SKM-1 (cell line): Measurements from ENCODE around the gene IFNAR2.

ENCODE experiments used
- DNase-seq: peaks from one replicate; lab custom pipeline; 2025; ENCODE audit not compliant: unreplicated experiment; lab: John Stamatoyannopoulos, UW

Gene IFNAR2

GRCh38 chr21:33229784-33230544, at the start of gene IFNAR2:
Gene IFNAR2, plus strand, starts transcription at chr21:33229938. Its CDS starts 11,985 bp downstream, at chr21:33241923.
- DNase-seq, result peak; percentile 45

DNA sequence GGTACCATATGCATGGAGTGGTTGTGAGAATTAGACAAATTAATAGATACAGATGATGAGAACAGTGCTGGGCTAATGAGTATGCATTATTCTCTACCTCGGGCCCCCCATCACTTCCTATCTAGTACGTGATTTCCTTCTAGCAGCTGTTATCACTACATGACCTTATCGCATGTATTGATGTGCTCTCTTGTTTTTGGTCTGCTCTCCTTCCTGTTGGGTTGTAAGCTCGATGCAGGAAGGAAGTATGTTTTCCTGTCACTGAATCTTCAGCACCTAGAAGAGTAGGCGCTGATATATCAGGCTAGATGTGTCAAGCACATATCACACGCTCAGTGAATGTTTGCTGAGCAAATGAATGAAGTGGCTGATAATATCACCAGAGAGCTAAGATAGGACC, 43.9 kb upstream of the IFNAR2 start:
- DNase-seq, result no peak

- DNase-seq, result no peak
Measured at GRCh38 chr21:33187276-33187675, 42.5 kb upstream of the IFNAR2 start.

DNA sequence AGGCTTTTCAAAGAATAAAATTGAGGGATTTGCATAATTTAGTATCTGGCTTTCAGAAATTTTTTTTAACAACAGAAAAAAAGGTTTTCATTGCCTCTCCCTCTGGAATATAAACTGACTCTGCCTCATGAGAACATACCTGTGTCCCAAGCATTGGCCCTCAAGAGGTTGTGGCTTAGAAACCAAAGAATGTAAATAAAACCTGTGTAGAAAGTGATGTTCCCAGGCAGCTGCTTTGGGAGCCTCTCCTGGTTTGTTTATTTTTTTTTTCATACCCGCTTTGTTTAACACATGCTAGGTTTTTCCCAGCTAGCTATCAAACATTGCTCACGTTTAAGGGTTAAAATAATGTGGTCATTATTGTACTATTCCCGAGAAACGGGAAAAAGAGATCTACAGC, 40.5 kb upstream of the IFNAR2 start:
- DNase-seq, result no peak

DNA sequence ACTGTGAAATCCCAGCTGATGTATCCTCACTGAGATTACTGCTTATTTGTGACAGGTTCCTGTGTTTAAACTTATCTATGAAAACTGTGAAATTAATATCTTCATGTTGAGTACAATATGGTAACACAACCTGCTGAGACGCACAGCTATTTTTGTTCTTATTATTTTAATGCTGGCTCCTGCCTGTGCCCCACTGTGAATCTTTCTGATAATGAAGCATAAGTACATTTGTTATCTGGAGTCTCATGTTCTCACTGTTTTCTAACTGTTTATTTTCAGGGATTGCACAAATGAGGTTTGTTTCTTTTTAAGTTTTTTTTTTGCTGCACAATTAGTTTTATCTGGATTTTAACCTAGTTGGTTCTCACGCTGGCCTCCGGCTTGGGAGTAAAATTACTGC, 39.9 kb upstream of the IFNAR2 start:
- DNase-seq, result no peak

GRCh38 chr21:33196941-33197374, 32.8 kb upstream of the IFNAR2 start:
- peak; percentile 40 for DNase-seq

- DNase-seq, result no peak
Measured at GRCh38 chr21:33197496-33197895, 32.2 kb upstream of the IFNAR2 start.

DNA sequence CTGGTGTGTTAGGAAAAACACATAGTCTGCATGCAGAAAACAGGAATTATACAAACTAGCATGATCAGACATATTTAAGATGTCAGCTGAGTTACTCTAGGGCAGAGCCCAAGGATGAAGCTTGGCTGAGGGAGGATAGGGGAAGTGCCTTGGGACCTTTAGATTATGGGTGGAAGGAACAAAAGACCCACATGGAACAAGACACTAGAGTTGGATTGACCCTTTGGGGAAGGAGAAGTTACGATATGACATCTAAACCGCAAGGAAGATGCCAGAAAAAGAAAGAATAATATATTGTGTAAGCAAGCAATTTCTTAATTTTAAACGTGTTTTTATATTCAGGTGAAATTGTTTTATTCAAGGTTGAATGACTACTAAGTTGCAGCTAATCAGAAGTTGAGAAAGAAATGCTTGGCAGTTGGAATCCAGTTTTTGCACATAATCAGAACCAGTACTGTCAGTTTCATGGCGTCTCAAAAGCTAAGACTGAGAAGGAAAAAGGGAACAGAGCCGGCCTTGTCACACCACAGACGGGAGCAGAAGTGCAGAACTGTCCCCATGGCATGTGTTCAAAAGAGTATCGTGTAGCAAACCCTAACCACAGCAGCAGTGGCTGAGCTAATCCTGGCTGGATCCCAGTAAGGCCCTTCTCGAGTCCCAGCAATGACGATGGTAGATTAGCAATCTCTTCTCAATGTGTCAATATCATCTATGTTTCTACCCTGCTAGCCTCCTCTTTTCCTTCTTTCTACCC, 31.2 kb upstream of the IFNAR2 start:
- DNase-seq, result peak; percentile 92

DNA sequence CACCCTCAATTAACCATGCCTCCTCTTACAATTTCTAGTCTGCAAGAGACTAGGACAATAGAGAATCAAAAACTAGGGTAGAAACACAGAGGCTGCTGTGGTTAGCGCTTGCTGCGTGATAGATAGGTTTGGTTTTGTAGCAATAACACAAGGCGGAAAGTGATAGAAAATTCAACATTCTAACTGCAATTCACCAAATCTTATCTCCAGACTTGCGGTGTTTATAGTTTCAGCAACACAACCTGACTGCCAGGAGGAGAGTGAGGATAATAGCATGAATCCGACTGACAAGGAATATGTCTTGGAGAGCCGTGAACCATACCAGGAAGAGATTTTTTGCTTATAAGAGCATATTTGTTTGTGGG, 30.7 kb upstream of the IFNAR2 start:
- no peak for DNase-seq

DNA sequence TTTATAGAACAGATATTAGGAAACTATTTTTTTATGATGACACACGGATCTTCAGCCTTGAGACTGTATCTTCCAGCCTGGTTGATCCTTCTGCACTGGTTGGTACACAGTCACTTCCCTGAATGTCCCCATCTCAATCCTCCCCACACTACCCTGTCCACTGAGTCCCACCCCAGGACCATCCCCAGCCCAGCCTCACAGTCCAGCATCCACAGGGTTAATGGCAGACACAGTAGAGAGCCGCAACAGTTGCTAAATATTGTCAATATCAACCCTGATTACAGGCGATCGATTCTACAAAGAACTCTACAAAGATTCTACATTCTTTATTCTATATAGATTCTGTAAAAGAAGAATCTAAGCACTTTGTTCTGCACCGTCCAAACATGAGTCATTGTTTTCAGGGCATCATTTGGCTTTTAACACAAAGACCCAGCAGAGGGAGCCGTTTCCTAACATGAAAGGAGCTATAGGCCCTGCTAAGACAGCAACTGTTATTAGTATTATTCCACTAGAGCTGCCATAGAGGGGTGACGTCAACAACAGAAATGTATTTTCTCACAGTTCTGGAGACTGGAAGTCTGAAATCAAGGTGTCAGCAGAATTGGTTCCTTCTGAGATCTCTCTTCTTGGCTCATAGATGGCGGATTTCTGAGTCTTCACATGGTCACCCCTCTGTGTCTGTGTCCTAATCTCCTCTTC, 30.1 kb upstream of the IFNAR2 start:
- peak; percentile 81 for DNase-seq

GRCh38 chr21:33201956-33202355, 27.8 kb upstream of the IFNAR2 start:
- DNase-seq, result no peak

DNA sequence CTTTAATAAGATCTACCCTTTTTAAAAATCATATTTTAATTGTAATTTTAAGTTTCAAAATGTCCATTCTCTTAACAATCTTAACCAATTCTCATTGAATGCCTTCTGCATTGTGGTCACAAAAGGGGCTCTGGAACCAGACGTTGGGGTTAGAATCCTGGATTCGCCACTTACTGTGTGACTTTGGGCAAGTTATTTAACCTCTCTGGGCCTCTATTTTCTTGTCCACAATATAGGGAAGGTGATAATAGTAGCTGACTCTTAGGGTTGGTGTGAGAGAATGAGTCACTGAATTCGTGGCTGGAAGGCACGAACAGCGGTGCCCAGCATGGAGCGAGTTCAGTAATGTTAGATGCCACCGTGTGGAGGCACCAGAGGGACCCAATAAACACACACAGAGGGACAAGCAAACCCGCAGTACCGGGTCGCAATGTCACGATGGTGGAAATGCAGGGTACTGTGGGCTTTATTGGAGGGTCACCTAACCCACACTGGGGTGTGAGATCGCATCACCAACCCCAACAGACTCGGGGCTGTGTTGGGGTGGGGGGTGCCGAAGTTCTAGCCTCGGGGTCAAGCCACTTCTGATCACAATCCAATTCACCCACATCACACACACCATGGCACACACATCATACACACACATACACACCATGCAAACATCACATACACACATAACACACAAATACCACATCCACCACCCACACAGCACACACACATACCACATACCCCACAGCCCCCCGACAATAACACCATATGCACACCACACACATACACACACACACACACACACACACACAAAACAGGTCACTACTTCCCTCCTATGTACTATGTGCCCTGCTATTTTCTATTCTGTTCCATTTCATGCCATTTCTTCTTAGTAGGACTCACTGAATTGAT, 27.0 kb upstream of the IFNAR2 start:
- no peak for DNase-seq

GRCh38 chr21:33203371-33203724, 26.4 kb upstream of the IFNAR2 start:
- no peak for DNase-seq

DNA sequence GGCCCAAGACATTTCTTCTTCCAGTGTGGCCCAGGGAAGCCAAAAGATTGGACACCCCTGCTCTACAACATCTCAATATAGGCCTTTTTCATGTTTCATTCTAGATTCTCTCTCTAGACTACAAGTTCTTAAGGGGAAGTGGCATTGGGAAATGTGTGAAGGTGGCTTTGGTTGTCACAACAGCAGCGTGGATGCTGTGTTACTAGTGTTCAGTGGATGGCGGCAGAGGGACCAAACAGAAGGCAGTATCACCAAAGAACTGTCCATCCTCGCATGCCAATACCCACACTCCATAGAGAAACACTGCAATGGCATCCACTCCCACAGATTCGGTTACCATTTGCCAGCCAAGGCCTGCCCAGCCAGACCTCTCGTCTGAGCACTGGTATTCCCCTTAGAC, 24.3 kb upstream of the IFNAR2 start:
- DNase-seq, result peak; percentile 48

- peak; percentile 59 for DNase-seq
Measured at GRCh38 chr21:33206771-33207281, 22.9 kb upstream of the IFNAR2 start.

DNA sequence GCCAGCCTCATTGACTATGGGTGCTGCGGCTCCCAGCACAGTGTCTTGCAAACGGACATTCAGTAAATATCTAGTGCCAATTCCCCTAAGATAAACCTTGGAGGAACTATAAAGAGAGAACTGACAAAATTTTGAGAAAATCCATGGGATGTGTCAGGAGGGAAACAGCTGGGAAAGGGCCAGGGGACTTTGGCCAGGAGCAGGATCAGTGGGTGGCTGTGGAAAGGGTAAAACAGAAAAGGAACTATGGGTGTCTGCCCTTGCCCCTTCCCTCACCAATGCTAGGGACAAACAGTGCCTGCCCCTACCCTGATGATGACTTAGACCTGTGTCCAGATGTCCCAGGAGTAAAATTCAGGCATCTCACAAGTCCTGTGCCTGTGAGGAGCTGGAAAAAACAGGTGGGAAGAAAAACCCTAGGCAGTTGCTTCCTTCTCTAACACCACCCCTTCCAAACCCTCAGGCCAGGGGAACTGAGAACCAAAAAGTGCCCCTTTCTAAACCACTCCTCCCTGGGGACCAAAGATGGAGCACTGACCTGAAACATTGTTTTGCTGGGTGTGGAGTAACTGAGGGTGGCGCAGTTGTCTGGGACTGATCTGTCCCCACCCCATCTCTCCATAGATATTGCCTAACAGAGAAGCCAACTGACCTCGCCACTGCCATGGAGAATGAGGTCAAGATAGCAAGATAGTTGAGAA, 22.1 kb upstream of the IFNAR2 start:
- DNase-seq, result no peak

DNA sequence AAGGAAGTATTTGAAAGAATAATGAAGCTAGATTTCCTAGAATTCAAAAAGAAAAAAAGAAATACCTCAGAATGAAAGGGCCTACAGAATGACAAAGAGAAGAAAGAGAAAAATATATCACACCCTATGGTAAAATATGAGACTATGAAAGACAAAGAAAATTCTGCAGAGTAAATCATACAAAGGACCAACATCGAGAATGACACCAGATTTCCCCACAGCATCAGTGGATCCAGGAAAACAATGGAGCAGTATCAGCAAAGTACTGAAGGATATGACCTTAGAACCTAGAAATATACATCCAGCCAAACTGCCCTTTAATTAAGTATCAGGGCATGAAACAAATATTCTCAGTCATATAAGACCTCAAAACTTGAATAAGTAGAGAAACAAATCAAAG, 21.2 kb upstream of the IFNAR2 start:
- no peak for DNase-seq

DNA sequence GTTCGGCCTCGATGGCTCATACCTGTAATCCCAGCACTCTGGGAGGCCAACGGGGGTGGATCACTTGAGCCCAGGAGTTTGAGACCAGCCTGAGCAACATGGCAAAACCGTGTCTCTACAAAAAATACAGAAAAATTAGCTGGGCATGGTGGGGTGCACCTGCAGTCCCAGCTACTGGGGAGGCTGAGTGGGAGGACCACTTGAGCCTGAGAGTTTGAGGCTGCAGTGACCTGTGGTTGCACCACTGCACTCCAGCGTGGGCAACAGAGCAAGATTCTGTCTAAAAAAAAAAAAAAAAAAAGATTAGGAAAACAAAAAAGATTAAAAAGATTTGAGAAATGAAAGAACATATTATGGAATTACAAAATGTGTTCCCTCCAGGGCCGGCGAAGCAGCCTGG, 18.4 kb upstream of the IFNAR2 start:
- DNase-seq, result no peak

DNA sequence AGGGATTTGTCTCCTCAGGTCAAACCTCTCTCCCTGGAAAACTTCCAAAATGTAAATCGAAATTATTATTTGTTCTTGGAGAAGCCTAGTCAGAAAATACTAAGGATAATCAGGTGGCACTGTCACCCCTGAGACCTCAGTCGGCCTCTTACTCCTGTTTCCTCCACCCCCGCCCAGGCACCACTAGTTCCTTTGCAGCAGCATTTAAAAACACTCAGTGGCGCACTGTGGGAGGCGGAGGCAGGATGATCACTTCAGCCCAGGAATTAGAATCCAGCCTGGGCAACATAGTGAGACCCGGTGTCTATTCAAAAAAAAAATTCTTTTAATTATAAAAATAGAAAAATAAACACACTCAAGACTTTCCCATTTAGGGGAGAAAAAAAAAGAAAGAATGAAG, 18.0 kb upstream of the IFNAR2 start:
- DNase-seq, result no peak

GRCh38 chr21:33212159-33212851, 17.4 kb upstream of the IFNAR2 start:
- DNase-seq, result no peak
